Measurements from ENCODE around the gene ADAMTSL1. TPM values are rescaled to one million over a fixed set of nuclear protein-coding genes. Genes with fewer than 3 reads are reported as not detected.

Gene ADAMTSL1
- total RNA-seq, 4 donors from 2014 or later = 13.3 to 39.7 (median 27.2) TPM

- in situ Hi-C loops (cut with MboI; ENCODE audit: low pct_ligation_motif_present in 1 of 4, low pct_unique_long_range_greater_than_20kb in 1 of 4, low sequenced_read_pairs in 3 of 4) = no loop called here
- intact Hi-C loops (cut with DNase I; ENCODE audit: low total_unique reads) = no loop called here
- H3K27ac ChIP-seq = no peak overlapping the region
- peaks cover 0 to 23% (median 3%) of the 10 kb centered on the region in 4 donors for H3K4me1 ChIP-seq
- H3K27me3 ChIP-seq = no peaks in the 10 kb centered on the region
- H3K9me3 ChIP-seq = no peaks in the 10 kb centered on the region
- no peak overlapping the region for H3K4me3 ChIP-seq
- no peaks in the 10 kb centered on the region for H3K36me3 ChIP-seq
- TF ChIP-seq CTCF (IDR thresholded peaks at IDR 0.05) = no peak
- no peak for TF ChIP-seq EP300 (IDR thresholded peaks at IDR 0.05; ENCODE audit: low read depth)
- TF ChIP-seq POLR2AphosphoS5 (IDR thresholded peaks at IDR 0.05) = no peak
- TF ChIP-seq POLR2A (IDR thresholded peaks at IDR 0.05) = no peak
- no peak for DNase-seq
- WGBS, 2 donors (ENCODE audit: low coverage in 1 of 2) = 79 to 80% methylated on average over 2 to 6 of the region's 6 CpGs
Measured at GRCh38 chr9:18768951-18769622, 295.1 kb downstream of the ADAMTSL1 start.

DNA sequence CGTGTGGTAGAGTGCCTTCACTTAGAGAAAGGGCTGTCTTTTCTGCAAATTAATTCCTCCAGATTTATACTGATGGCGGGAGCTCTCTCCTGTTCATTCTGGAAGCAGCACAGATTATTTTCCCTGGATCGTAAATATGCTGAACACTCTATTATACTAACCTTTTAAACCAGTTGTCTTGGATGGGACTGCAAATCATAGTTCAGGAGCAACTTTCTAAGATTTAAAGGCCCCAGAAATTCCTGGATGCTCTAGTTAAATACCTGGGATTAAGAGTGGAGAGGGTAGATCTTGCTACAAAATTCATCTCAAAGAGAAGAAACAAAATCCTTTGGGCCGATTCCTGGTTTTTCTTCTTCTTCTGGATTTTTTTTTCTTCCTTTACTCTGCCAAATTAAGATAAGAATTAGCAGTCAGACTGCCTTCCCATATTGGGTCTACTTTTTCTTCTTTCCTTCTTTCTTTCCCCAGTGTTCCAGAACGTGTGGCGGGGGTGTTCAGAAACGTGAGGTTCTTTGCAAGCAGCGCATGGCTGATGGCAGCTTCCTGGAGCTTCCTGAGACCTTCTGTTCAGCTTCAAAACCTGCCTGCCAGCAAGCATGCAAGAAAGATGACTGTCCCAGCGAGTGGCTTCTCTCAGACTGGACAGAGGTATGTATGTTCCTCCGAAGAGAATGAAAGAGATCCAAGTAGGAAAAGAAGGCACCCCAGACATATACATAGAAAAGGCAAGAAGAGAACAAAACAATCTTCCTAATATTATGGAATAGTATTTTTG is 296.4 kb downstream of the ADAMTSL1 start:
- TF ChIP-seq POLR2AphosphoS5 (IDR thresholded peaks at IDR 0.05) (peak; percentile 7 to 61 (median 43)), CTCF (IDR thresholded peaks at IDR 0.05) (no peak)
- Histone ChIP-seq H3K27ac (no peak overlapping the region), H3K4me1 (peaks cover 0 to 23% (median 3%) of the 10 kb centered on the region in 4 donors), H3K36me3 (no peaks in the 10 kb centered on the region), H3K9me3 (no peaks in the 10 kb centered on the region), H3K27me3 (no peaks in the 10 kb centered on the region), H3K4me3 (no peak overlapping the region)
- DNase-seq = no peak
- in situ Hi-C loops (cut with MboI; ENCODE audit: low pct_ligation_motif_present in 1 of 4, low pct_unique_long_range_greater_than_20kb in 1 of 4, low sequenced_read_pairs in 3 of 4) (no loop called here), intact Hi-C loops (cut with DNase I; ENCODE audit: low total_unique reads) (no loop called here)
- WGBS, 2 donors (ENCODE audit: low coverage in 1 of 2) = 72 to 84% methylated on average over 8 to 10 of the region's 10 CpGs

DNA sequence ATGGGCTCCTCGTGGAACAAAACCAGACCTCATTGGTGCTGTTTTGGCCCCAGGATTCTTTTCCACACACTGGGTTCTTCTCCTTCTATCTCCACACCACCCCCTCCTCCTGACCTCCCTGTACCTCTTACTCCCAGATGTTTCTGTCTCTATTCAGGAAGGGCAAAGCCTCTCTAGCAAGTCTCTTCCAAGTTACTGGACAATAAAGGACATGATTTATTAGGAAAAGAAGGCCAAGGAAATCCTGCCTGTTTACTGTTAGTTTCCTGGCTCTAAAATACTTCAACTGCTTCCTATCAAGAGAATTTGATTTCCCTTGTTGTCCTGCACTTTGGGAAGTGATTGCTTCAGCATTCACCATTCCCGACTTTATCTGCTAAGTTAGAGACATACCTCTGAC is 297.1 kb downstream of the ADAMTSL1 start:
- H3K27me3 ChIP-seq = no peaks in the 10 kb centered on the region
- intact Hi-C loops (cut with DNase I; ENCODE audit: low total_unique reads) = no loop called here
- 54 to 100% methylated on average over 1 to 2 of the region's 2 CpGs for WGBS, 2 donors (ENCODE audit: low coverage in 1 of 2)

DNA sequence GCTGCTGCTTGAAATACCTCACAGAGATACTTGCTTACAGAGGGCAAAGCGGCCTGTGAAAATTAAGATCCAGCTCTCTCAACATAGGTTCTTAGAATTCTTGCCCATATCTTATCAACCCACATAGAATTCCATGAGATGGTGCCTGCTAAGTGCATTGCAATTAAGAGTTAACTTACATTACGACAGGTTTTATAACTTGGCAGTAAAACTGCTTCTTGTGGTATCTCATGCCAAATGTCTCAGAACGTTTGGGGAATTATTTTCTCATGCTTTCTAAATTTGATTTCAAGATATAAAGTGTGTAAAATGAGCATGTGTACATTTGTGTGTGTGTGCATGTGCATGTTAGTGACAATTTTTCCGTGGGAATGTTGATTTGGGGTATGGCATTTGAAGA is 297.8 kb downstream of the ADAMTSL1 start:
- in situ Hi-C loops (cut with MboI; ENCODE audit: low pct_ligation_motif_present in 1 of 4, low pct_unique_long_range_greater_than_20kb in 1 of 4, low sequenced_read_pairs in 3 of 4) = no loop called here
- TF ChIP-seq POLR2A (IDR thresholded peaks at IDR 0.05) (no peak), CTCF (IDR thresholded peaks at IDR 0.05) (no peak), POLR2AphosphoS5 (IDR thresholded peaks at IDR 0.05) (no peak), EP300 (IDR thresholded peaks at IDR 0.05; ENCODE audit: low read depth) (no peak)
- Histone ChIP-seq H3K4me3 (no peak overlapping the region), H3K4me1 (peaks cover 0 to 23% (median 3%) of the 10 kb centered on the region in 4 donors), H3K9me3 (no peaks in the 10 kb centered on the region), H3K36me3 (no peaks in the 10 kb centered on the region), H3K27ac (no peak overlapping the region), H3K27me3 (no peaks in the 10 kb centered on the region)
- 31 to 49% methylated on average over 4 of the region's 4 CpGs for WGBS, 2 donors (ENCODE audit: low coverage in 1 of 2)
- intact Hi-C loops (cut with DNase I; ENCODE audit: low total_unique reads) = no loop called here
- no peak for DNase-seq

More for the DNA sequence above, 297.1 kb downstream of the ADAMTSL1 start:
- no peaks in the 10 kb centered on the region for H3K36me3 ChIP-seq
- DNase-seq = no peak
- H3K4me3 ChIP-seq = no peak overlapping the region
- H3K9me3 ChIP-seq = no peaks in the 10 kb centered on the region
- H3K4me1 ChIP-seq = peaks cover 0 to 23% (median 3%) of the 10 kb centered on the region in 4 donors
- TF ChIP-seq POLR2AphosphoS5 (IDR thresholded peaks at IDR 0.05) (peak in 1 of 3 donors; percentile 13), POLR2A (IDR thresholded peaks at IDR 0.05) (no peak)
- no peak overlapping the region for H3K27ac ChIP-seq
- in situ Hi-C loops (cut with MboI; ENCODE audit: low pct_ligation_motif_present in 1 of 4, low pct_unique_long_range_greater_than_20kb in 1 of 4, low sequenced_read_pairs in 3 of 4) = no loop called here

All from transverse colon (tissue), 4 donors.